Thyroid gland (tissue), 4 donors: Measurements from ENCODE around the gene WDR20.

Source experiments
- POLR2A ChIP-seq, 2 donors: fragments of 450-650 bp; IDR thresholded peaks; one replicate each; pipeline ENCODE4 v1.6.1; 2017; ENCODE audit warnings: antibody characterized with exemption in 2 of 2, mild to moderate bottlenecking in 2 of 2, moderate library complexity in 1 of 2
- TF ChIP-seq, protein P1 (sequence below), 6 experiments: fragments of 200-600 bp in 3 of 6; fragments of 450-650 bp in 3 of 6; sonication (generic) in 3 of 6; IDR thresholded peaks; one replicate each; pipeline ENCODE4 v1.5.1; 2016 to 2019; ENCODE audit warnings: antibody characterized with exemption in 6 of 6, mild to moderate bottlenecking in 2 of 6, inconsistent platforms in 1 of 6, moderate library complexity in 1 of 6

DNA sequence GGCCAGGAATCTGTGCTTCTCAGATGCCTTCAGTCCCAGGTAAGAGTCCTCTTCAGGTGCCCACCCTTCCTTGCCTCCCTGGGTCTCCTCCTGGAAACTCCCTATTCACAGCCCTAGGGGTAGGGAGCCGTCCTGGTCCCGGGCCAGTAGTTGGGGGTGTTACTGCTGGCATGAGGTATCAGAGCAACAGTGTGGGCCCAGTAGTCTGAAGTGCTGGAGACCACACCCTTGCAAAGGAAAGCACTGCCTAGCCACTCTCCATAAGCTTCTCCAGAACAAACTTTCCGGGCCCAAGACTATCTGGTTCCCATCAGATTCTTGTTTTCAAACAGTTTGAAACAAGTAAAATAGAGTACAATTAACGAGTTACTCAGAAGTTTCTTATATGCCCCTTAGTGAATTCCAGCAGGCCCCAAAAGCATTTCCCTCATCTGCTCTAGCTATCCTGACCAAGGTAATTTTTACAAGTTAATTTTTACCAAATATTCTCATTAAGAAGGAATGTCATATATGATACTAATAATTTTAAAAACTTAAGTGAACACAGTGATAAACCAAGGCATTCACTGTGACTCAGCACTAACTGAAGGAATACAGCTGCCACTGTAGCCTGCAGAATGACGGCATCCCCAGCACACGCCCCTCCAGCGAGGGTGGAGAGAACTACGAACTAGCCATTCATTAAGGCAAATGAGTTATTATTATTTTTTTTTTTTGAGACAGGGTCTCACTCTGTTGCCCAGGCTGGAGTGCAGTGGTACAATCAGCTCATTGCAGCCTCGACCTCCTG, 115.9 kb downstream of the WDR20 start:
- TF ChIP-seq, protein P1, sequence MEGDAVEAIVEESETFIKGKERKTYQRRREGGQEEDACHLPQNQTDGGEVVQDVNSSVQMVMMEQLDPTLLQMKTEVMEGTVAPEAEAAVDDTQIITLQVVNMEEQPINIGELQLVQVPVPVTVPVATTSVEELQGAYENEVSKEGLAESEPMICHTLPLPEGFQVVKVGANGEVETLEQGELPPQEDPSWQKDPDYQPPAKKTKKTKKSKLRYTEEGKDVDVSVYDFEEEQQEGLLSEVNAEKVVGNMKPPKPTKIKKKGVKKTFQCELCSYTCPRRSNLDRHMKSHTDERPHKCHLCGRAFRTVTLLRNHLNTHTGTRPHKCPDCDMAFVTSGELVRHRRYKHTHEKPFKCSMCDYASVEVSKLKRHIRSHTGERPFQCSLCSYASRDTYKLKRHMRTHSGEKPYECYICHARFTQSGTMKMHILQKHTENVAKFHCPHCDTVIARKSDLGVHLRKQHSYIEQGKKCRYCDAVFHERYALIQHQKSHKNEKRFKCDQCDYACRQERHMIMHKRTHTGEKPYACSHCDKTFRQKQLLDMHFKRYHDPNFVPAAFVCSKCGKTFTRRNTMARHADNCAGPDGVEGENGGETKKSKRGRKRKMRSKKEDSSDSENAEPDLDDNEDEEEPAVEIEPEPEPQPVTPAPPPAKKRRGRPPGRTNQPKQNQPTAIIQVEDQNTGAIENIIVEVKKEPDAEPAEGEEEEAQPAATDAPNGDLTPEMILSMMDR (IDR thresholded peaks at IDR 0.05), result no peak
- no peak for TF ChIP-seq POLR2A (IDR thresholded peaks at IDR 0.05)
